ENCODE data around the gene TAF6.
A peak's percentile ranks its signal among the peaks of the same experiment; 100 is the strongest.

TAF6 gene

DNA sequence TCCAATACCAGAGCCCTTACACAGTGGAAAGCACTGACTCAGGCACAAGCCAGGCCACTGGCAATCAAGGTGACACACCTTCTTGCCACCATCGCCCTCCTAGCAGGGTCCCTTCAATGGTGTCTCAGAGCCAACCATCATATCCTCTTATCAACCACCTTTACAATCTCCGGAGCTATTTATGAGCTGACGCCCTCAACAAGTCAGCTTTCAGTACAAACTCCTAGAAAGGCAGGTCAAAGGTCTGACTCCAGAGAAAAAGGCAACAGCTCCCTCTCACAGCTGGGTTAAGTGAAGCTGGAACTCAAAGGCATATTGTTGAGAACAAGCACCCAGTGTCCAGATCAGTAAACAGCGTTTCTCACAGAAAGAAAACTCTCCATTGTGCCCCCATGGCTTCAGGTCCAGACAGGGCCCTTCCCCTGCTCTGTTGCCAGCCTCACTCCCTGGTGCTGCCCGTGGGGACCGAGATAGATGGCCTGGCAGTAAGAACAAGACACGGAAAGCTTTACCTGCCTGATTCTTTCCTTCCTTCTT is 40.1 kb downstream of the TAF6 start:
- DNase-seq (ENCODE audit: insufficient read length, low spot score): no peak
- no peak for FAIRE-seq
- no peak for TF ChIP-seq POLR2A (IDR thresholded peaks at IDR 0.05; ENCODE audit: low read depth, low read length)
- no peak for TF ChIP-seq POU2F2 (IDR thresholded peaks at IDR 0.05; ENCODE audit: low read depth, low read length)
- TF ChIP-seq TAF1 (IDR thresholded peaks at IDR 0.05; ENCODE audit: low read depth, low read length): no peak
- no peak for TF ChIP-seq PAX5 (IDR thresholded peaks at IDR 0.05; ENCODE audit: insufficient read depth, low read length, severe bottlenecking)

DNA sequence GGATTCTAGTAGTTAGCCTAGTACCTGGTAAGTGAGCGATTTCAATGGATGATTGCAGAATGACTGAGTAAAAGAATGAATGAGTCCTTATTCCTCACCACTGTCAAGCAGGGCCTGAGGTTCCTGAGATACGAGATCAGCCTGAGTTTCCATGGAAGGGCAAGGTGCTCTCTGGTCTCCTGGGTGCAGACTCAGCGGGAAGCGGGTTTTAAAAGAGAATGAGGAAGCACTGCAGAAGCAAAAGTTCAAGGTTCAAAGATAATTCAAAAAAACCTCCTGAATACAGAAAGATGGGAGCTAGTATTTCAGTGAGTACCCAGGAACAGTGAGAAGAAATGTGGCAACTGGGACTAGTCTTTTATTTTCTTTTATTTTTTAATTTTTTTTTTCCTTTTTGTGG is 42.0 kb downstream of the TAF6 start:
- FAIRE-seq (no peak), DNase-seq (ENCODE audit: insufficient read length, low spot score) (no peak)
- TF ChIP-seq POLR2A (IDR thresholded peaks at IDR 0.05; ENCODE audit: low read depth, low read length): no peak
- TF ChIP-seq POLR2AphosphoS5 (IDR thresholded peaks at IDR 0.05; ENCODE audit: low read depth, low read length): no peak
- TF ChIP-seq SPI1 (IDR thresholded peaks at IDR 0.05; ENCODE audit: low read depth, low read length): no peak
- TF ChIP-seq TAF1 (IDR thresholded peaks at IDR 0.05; ENCODE audit: low read depth, low read length): no peak
- TF ChIP-seq POU2F2 (IDR thresholded peaks at IDR 0.05; ENCODE audit: low read depth, low read length): no peak
- TF ChIP-seq PAX5 (IDR thresholded peaks at IDR 0.05; ENCODE audit: insufficient read depth, low read length, severe bottlenecking): no peak

DNA sequence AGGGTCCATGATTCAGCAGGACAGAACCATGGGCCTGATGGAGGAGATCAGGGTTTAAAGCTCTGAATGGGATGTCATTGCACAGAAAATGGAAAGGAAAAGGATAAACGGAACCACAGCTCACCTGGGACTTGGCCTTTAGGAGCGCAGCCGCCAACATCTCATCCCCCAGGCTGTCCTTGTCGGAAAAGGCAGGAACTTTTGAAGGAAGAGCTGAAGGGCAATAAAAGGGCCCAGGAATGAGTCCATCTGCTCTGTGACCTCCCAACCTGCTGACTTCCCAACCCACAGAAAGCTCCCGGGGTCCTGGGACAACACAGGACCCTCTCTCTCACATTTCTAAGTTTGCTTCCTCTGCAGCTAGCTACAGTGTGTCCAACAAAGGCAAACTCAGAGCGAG is 43.7 kb downstream of the TAF6 start:
- DNase-seq (ENCODE audit: insufficient read length, low spot score) (no peak), FAIRE-seq (no peak)
- TF ChIP-seq PAX5 (IDR thresholded peaks at IDR 0.05; ENCODE audit: insufficient read depth, low read length, severe bottlenecking) (no peak), POU2F2 (IDR thresholded peaks at IDR 0.05; ENCODE audit: low read depth, low read length) (no peak), TAF1 (IDR thresholded peaks at IDR 0.05; ENCODE audit: low read depth, low read length) (no peak), POLR2AphosphoS5 (IDR thresholded peaks at IDR 0.05; ENCODE audit: low read depth, low read length) (no peak)

DNA sequence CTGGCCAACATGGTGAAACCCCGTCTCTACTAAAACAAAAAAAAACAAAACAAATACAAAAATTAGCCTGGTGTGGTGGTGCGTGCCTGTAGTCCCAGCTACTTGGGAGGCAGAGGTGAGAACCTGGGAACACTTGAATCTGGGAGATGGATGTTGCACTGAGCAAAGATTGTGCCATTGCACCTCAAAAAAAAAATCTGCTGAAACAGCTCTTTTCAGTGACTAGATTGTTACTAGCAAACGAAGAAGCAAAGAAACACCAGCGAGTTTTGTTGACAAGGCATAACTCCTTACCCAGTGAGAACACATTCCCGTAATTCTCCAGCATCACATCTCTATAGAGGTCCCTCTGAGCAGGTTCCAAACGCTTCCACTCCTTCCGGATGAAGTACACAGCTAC is 44.3 kb downstream of the TAF6 start:
- TF ChIP-seq POLR2AphosphoS5 (IDR thresholded peaks at IDR 0.05; ENCODE audit: low read depth, low read length) (no peak), TAF1 (IDR thresholded peaks at IDR 0.05; ENCODE audit: low read depth, low read length) (no peak), SPI1 (IDR thresholded peaks at IDR 0.05; ENCODE audit: low read depth, low read length) (no peak), POLR2A (IDR thresholded peaks at IDR 0.05; ENCODE audit: low read depth, low read length) (no peak), POU2F2 (IDR thresholded peaks at IDR 0.05; ENCODE audit: low read depth, low read length) (no peak), PAX5 (IDR thresholded peaks at IDR 0.05; ENCODE audit: insufficient read depth, low read length, severe bottlenecking) (no peak)
- DNase-seq (ENCODE audit: insufficient read length, low spot score) (no peak), FAIRE-seq (no peak)

- DNase-seq (ENCODE audit: insufficient read length, low spot score) (no peak), FAIRE-seq (no peak)
- TF ChIP-seq SPI1 (IDR thresholded peaks at IDR 0.05; ENCODE audit: low read depth, low read length): no peak
- TF ChIP-seq PAX5 (IDR thresholded peaks at IDR 0.05; ENCODE audit: insufficient read depth, low read length, severe bottlenecking): no peak
- TF ChIP-seq POLR2A (IDR thresholded peaks at IDR 0.05; ENCODE audit: low read depth, low read length): no peak
- TF ChIP-seq POLR2AphosphoS5 (IDR thresholded peaks at IDR 0.05; ENCODE audit: low read depth, low read length): no peak
- TF ChIP-seq POU2F2 (IDR thresholded peaks at IDR 0.05; ENCODE audit: low read depth, low read length): no peak
- no peak for TF ChIP-seq TAF1 (IDR thresholded peaks at IDR 0.05; ENCODE audit: low read depth, low read length)
Observed at GRCh38 chr7:100072462-100072861, 46.7 kb downstream of the TAF6 start.

GRCh38 chr7:100071018-100071723 is 48.0 kb downstream of the TAF6 start:
- no peak for FAIRE-seq
- TF ChIP-seq POU2F2 (IDR thresholded peaks at IDR 0.05; ENCODE audit: low read depth, low read length) (no peak), POLR2AphosphoS5 (IDR thresholded peaks at IDR 0.05; ENCODE audit: low read depth, low read length) (peak; percentile 65), SPI1 (IDR thresholded peaks at IDR 0.05; ENCODE audit: low read depth, low read length) (no peak), PAX5 (IDR thresholded peaks at IDR 0.05; ENCODE audit: insufficient read depth, low read length, severe bottlenecking) (no peak), TAF1 (IDR thresholded peaks at IDR 0.05; ENCODE audit: low read depth, low read length) (no peak)
- DNase-seq (ENCODE audit: insufficient read length, low spot score): no peak

DNA sequence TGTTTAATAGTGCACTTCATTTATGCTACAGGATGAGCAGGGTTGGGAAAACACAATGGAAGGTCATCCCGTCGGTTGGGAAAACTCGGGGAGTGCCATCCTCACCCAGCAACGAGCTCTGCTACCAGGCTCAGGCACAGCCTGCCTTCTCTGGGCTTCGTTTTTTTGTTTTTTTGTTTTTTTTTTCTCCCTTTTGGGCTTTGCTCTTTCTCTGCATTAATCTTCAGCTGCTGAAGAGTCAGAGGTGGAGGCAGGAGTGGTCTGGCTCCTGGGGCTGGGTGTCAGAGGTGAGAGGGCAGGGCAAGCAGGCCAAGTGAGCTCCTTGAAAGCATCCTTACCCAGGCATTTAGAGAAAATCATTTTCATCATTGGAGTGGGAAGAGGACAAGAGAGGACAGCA is 49.2 kb downstream of the TAF6 start:
- TF ChIP-seq POU2F2 (IDR thresholded peaks at IDR 0.05; ENCODE audit: low read depth, low read length) (no peak), POLR2A (IDR thresholded peaks at IDR 0.05; ENCODE audit: low read depth, low read length) (0 out of 2 replicates have a peak, but pooled peaks have one; percentile 27)
- DNase-seq (ENCODE audit: insufficient read length, low spot score) (no peak), FAIRE-seq (no peak)

DNA sequence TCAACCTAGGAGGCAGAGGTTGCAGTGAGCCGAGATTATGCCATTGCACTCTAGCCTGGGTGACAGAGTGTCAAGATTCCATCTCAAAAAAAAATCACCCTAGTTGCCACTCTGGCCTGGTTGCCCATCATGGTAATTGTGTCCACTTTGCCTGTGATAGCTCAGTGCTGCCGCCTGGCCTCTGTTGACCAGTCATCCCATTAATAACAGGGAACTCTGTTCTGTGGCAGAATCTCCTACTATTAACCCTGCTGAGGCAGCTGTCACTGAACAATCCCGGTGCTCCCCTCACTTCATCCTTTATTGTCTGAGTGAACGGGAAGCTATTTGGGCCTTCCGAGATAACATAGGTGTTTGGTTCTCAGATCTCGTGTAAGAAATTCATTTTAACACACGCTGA is 52.2 kb downstream of the TAF6 start:
- TF ChIP-seq POLR2AphosphoS5 (IDR thresholded peaks at IDR 0.05; ENCODE audit: low read depth, low read length) (peak; percentile 47; the same call in 1 of the 2 replicates), POLR2A (IDR thresholded peaks at IDR 0.05; ENCODE audit: low read depth, low read length) (no peak)
- DNase-seq (ENCODE audit: insufficient read length, low spot score): no peak
- no peak for FAIRE-seq

DNA sequence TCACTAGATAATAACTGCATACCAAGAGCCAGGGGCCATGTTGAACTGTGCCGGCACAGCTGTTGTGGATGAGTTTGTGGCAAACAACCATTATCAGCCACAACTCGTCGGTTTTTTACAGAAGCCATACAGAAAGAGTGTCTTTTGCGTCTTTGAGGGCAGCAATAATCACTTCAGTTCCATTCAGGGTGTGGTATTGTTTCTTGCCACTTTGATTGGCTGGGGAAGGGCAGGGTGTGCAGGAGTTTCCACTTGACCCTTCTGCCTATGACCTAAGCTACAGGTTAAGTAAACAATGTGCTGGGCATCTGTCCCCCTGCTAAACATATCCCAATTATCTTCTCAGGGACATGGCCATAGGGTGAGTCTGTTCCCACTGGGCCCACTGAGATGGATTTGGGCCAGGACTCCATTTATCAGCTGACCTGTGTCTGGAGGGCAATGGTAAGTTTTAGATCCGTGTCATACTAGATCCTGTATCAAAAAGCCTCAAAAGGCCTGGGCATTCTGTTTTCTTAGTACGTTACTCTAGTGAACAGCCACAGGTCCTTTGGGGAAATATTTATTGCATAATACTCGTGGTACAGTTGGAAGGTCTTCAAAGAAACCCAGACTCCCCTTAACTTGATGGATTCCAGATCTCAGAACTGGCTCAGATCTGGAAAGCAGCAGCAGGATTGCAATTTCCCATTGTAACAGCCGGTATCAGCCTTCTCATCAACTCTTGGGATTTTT is 53.5 kb downstream of the TAF6 start:
- DNase-seq (ENCODE audit: insufficient read length, low spot score) (no peak), FAIRE-seq (no peak)
- no peak for TF ChIP-seq PAX5 (IDR thresholded peaks at IDR 0.05; ENCODE audit: insufficient read depth, low read length, severe bottlenecking)
- no peak for TF ChIP-seq TAF1 (IDR thresholded peaks at IDR 0.05; ENCODE audit: low read depth, low read length)
- TF ChIP-seq SPI1 (IDR thresholded peaks at IDR 0.05; ENCODE audit: low read depth, low read length): no peak
- no peak for TF ChIP-seq POLR2A (IDR thresholded peaks at IDR 0.05; ENCODE audit: low read depth, low read length)
- no peak for TF ChIP-seq POU2F2 (IDR thresholded peaks at IDR 0.05; ENCODE audit: low read depth, low read length)

DNA sequence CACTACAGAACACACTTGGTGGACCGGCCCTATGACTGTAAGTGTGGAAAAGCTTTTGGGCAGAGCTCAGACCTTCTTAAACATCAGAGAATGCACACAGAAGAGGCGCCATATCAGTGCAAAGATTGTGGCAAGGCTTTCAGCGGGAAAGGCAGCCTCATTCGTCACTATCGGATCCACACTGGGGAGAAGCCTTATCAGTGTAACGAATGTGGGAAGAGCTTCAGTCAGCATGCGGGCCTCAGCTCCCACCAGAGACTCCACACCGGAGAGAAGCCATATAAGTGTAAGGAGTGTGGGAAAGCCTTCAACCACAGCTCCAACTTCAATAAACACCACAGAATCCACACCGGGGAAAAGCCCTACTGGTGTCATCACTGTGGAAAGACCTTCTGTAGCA is 55.0 kb downstream of the TAF6 start:
- TF ChIP-seq POU2F2 (IDR thresholded peaks at IDR 0.05; ENCODE audit: low read depth, low read length): no peak
- TF ChIP-seq TAF1 (IDR thresholded peaks at IDR 0.05; ENCODE audit: low read depth, low read length): no peak
- TF ChIP-seq SPI1 (IDR thresholded peaks at IDR 0.05; ENCODE audit: low read depth, low read length): no peak
- TF ChIP-seq PAX5 (IDR thresholded peaks at IDR 0.05; ENCODE audit: insufficient read depth, low read length, severe bottlenecking): no peak
- no peak for TF ChIP-seq POLR2AphosphoS5 (IDR thresholded peaks at IDR 0.05; ENCODE audit: low read depth, low read length)
- no peak for TF ChIP-seq POLR2A (IDR thresholded peaks at IDR 0.05; ENCODE audit: low read depth, low read length)
- no peak for FAIRE-seq
- DNase-seq (ENCODE audit: insufficient read length, low spot score): no peak

Data from GM12891 (cell line).